H1 (cell line): ENCODE measurements around the gene PPP2R2C. TPM values are rescaled to one million over a fixed set of nuclear protein-coding genes. Genes with fewer than 3 reads are reported as not detected.

ENCODE experiments used
- CTCF ChIA-PET: fragments of 300-600 bp; sonication (Branson Sonifier 250); formaldehyde crosslinking; loops from one replicate; lab custom pipeline; 2021; ENCODE audit not compliant: partially characterized antibody; lab: Charles Lee
- POLR2A ChIA-PET: fragments of 300-600 bp; sonication (Branson Sonifier 250); formaldehyde crosslinking; loops from one replicate; lab custom pipeline; 2021; ENCODE audit warnings: inconsistent platforms; ENCODE audit not compliant: partially characterized antibody; lab: Charles Lee
- DNase-seq, 2 experiments: peaks; one replicate each; pipeline versions ENCODE4 v3.0.0 to v3.0.0-alpha.2; 2010 to 2022; ENCODE audit warnings: low spot score in 2 of 2, low read depth in 1 of 2, mixed read lengths in 1 of 2
- FAIRE-seq: peaks from 2 replicates; lab custom pipeline; 2011; peaks lifted over from hg19 to GRCh38; lab: Jason Lieb, UNC
- H2AFZ ChIP-seq: 2 replicates; pipeline ENCODE4 v1.8.1; 2012; ENCODE audit warnings: low read length, inconsistent platforms
- H2AK5ac ChIP-seq: 2 replicates; pipeline ENCODE4 v1.6.1; 2013; ENCODE audit warnings: low read depth, low read length
- H2BK120ac ChIP-seq: replicated peaks from 2 replicates; pipeline ENCODE3; 2013; ENCODE audit warnings: low read depth, low read length, inconsistent platforms
- H2BK12ac ChIP-seq: 2 replicates; pipeline ENCODE4 v1.6.1; 2013; ENCODE audit warnings: low read depth, low read length
- H2BK15ac ChIP-seq: 2 replicates; pipeline ENCODE4 v1.6.1; 2013; ENCODE audit warnings: low read length
- H2BK20ac ChIP-seq: 2 replicates; pipeline ENCODE4 v1.6.1; 2013; ENCODE audit warnings: low read length
- H2BK5ac ChIP-seq: 2 replicates; pipeline ENCODE4 v1.6.1; 2013; ENCODE audit warnings: low read depth, low read length
- H3K14ac ChIP-seq: 2 replicates; pipeline ENCODE4 v1.6.1; 2013; ENCODE audit warnings: inconsistent platforms; ENCODE audit not compliant: insufficient read length
- H3K18ac ChIP-seq: 2 replicates; pipeline ENCODE4 v1.6.1; 2013; ENCODE audit warnings: low read length; ENCODE audit errors: extremely low read depth
- H3K23ac ChIP-seq: 2 replicates; pipeline ENCODE4 v1.6.1; 2013; ENCODE audit warnings: inconsistent platforms; ENCODE audit not compliant: insufficient read length
- H3K23me2 ChIP-seq: 2 replicates; pipeline ENCODE4 v1.6.1; 2013; ENCODE audit warnings: low read depth, low read length
- H3K27ac ChIP-seq: 2 replicates; pipeline ENCODE4 v1.6.1; 2011; ENCODE audit warnings: low read depth, low read length, inconsistent platforms
- H3K27me3 ChIP-seq, 4 experiments: replicated peaks in 1 of 4; 1 replicate in 1 of 4; 2 replicates in 3 of 4; pipeline versions ENCODE4 v1.6.1 to v1.8.1; 2011 to 2013; ENCODE audit warnings: low read length in 3 of 4, mild to moderate bottlenecking in 3 of 4, inconsistent platforms in 2 of 4, mixed read lengths in 2 of 4, moderate library complexity in 1 of 4; ENCODE audit not compliant: control insufficient read depth in 3 of 4, insufficient read depth in 3 of 4; ENCODE audit errors: extremely low read depth in 1 of 4
- H3K36me3 ChIP-seq, 4 experiments: 2 replicates each; pipeline versions ENCODE4 v1.6.1 to v1.8.1; 2011 to 2013; ENCODE audit warnings: mild to moderate bottlenecking in 4 of 4, low read length in 3 of 4, moderate library complexity in 2 of 4, control low read depth in 1 of 4, inconsistent platforms in 1 of 4; ENCODE audit not compliant: insufficient read depth in 4 of 4, control insufficient read depth in 2 of 4
- H3K4ac ChIP-seq: replicated peaks from 2 replicates; pipeline ENCODE3; 2013; ENCODE audit warnings: low read length, low read depth, mixed read lengths, inconsistent platforms; ENCODE audit not compliant: insufficient read length
- H3K4me1 ChIP-seq, 4 experiments: replicated peaks in 1 of 4; 1 replicate in 1 of 4; 2 replicates in 3 of 4; pipeline versions ENCODE4 v1.6.1 to v1.8.1; 2011 to 2013; ENCODE audit warnings: low read length in 3 of 4, inconsistent platforms in 2 of 4, mixed read lengths in 1 of 4; ENCODE audit not compliant: insufficient read depth in 4 of 4, control insufficient read depth in 3 of 4
- H3K4me2 ChIP-seq, 2 experiments: 2 replicates each; pipeline versions ENCODE4 v1.6.1 to v1.8.1; 2011 to 2013; ENCODE audit warnings: low read depth in 2 of 2, low read length in 2 of 2, control low read depth in 1 of 2, inconsistent platforms in 1 of 2, mild to moderate bottlenecking in 1 of 2; ENCODE audit not compliant: insufficient read depth in 1 of 2
- H3K4me3 ChIP-seq, 4 experiments: fragments of 200-600, 300-600 bp in 1 of 4; sonication (generic), shearing (Covaris generic), sonication (Bioruptor Twin) in 1 of 4; 2 replicates each; pipeline versions ENCODE4 v1.5.1 to v1.8.1; 2011 to 2016; ENCODE audit warnings: low read length in 4 of 4, low read depth in 3 of 4, control low read depth in 2 of 4, inconsistent platforms in 2 of 4, mild to moderate bottlenecking in 2 of 4, mixed read lengths in 1 of 4, moderate library complexity in 1 of 4; ENCODE audit not compliant: insufficient read depth in 2 of 4; ENCODE audit errors: extremely low read depth in 1 of 4
- H3K56ac ChIP-seq: replicated peaks from 2 replicates; pipeline ENCODE3; 2013; ENCODE audit warnings: low read depth, mild to moderate bottlenecking, mixed read lengths, low read length, inconsistent platforms; ENCODE audit not compliant: insufficient read length
- H3K79me1 ChIP-seq: 2 replicates; pipeline ENCODE4 v1.6.1; 2013; ENCODE audit warnings: low read depth, low read length, control low read depth
- H3K79me2 ChIP-seq, 2 experiments: 2 replicates each; pipeline versions ENCODE4 v1.6.1 to v1.8.1; 2012 to 2013; ENCODE audit warnings: low read length in 2 of 2, mild to moderate bottlenecking in 2 of 2, inconsistent platforms in 1 of 2; ENCODE audit not compliant: insufficient read depth in 2 of 2, control insufficient read depth in 1 of 2
- H3K9ac ChIP-seq, 4 experiments: replicated peaks in 1 of 4; 1 replicate in 1 of 4; 2 replicates in 3 of 4; pipeline versions ENCODE4 v1.6.1 to v1.8.1; 2011 to 2013; ENCODE audit warnings: low read depth in 3 of 4, low read length in 3 of 4, control low read depth in 2 of 4, mild to moderate bottlenecking in 2 of 4, moderate library complexity in 2 of 4, inconsistent platforms in 1 of 4; ENCODE audit errors: extremely low read depth in 1 of 4
- H3K9me3 ChIP-seq, 2 experiments: 2 replicates each; pipeline versions ENCODE4 v1.6.1 to v1.8.1; 2012 to 2013; ENCODE audit warnings: mild to moderate bottlenecking in 2 of 2, moderate library complexity in 2 of 2, control low read depth in 1 of 2, inconsistent platforms in 1 of 2, low read depth in 1 of 2, low read length in 1 of 2, mixed read lengths in 1 of 2; ENCODE audit not compliant: insufficient read depth in 2 of 2
- H4K20me1 ChIP-seq, 2 experiments: replicated peaks in 1 of 2; 2 replicates each; pipeline versions ENCODE3 to v1.8.1; 2011 to 2013; ENCODE audit warnings: inconsistent platforms in 2 of 2, low read length in 2 of 2, mild to moderate bottlenecking in 1 of 2; ENCODE audit not compliant: insufficient read depth in 2 of 2, control insufficient read depth in 1 of 2
- H4K5ac ChIP-seq: 2 replicates; pipeline ENCODE4 v1.6.1; 2013; ENCODE audit warnings: low read length, low read depth, mixed read lengths, inconsistent platforms; ENCODE audit not compliant: insufficient read length
- H4K8ac ChIP-seq: 2 replicates; pipeline ENCODE4 v1.8.0; 2013; ENCODE audit warnings: mild to moderate bottlenecking, moderate library complexity, low read length, inconsistent platforms; ENCODE audit not compliant: insufficient read depth; ENCODE audit errors: extremely low read depth
- H4K91ac ChIP-seq: replicated peaks from 2 replicates; pipeline ENCODE3; 2013; ENCODE audit warnings: low read length, mixed read lengths, inconsistent platforms; ENCODE audit not compliant: insufficient read length
- BACH1 ChIP-seq: IDR thresholded peaks from 2 replicates; pipeline ENCODE4 v1.6.1; 2012; ENCODE audit warnings: low read length, improper control_type of control experiment
- CBX5 ChIP-seq: fragments of 300-800, 300-1000 bp; sonication (generic); IDR thresholded peaks from 2 replicates; pipeline ENCODE4 v1.7.1; 2016; ENCODE audit warnings: antibody characterized with exemption, low read length, low read depth
- EGR1 ChIP-seq: IDR thresholded peaks from 2 replicates; pipeline ENCODE4 v1.6.1; 2011; ENCODE audit warnings: low read depth, low read length, borderline replicate concordance
- GTF2F1 ChIP-seq: IDR thresholded peaks from 2 replicates; pipeline ENCODE4 v1.6.1; 2012; ENCODE audit warnings: low read depth, low read length, improper control_type of control experiment, borderline replicate concordance
- PHF8 ChIP-seq: fragments of 200-600 bp; sonication (generic); conservative IDR thresholded peaks from 2 replicates; pipeline ENCODE4 v1.7.1; 2012; ENCODE audit warnings: low read depth, mild to moderate bottlenecking, inconsistent platforms, low read length, moderate library complexity
- POLR2A ChIP-seq, 2 experiments: IDR thresholded peaks; 1 replicate in 1 of 2; 2 replicates in 1 of 2; pipeline ENCODE4 v1.6.1; 2011; ENCODE audit warnings: low read depth in 2 of 2, low read length in 2 of 2, mild to moderate bottlenecking in 2 of 2; ENCODE audit errors: control extremely low read depth in 1 of 2
- RNF2 ChIP-seq: fragments of 200-900, 300-1000 bp; sonication (generic); IDR thresholded peaks from 2 replicates; pipeline ENCODE4 v1.7.1; 2016; ENCODE audit warnings: borderline replicate concordance, low read depth, mild to moderate bottlenecking, antibody characterized with exemption, low read length; ENCODE audit not compliant: poor library complexity, severe bottlenecking; ENCODE audit errors: missing control alignments
- SAP30 ChIP-seq: fragments of 300-600 bp; sonication (generic); IDR thresholded peaks from 2 replicates; pipeline ENCODE4 v1.7.1; 2012; ENCODE audit warnings: low read length, moderate library complexity, mild to moderate bottlenecking, inconsistent platforms; ENCODE audit not compliant: insufficient read depth, insufficient replicate concordance
- SP2 ChIP-seq: IDR thresholded peaks from 2 replicates; pipeline ENCODE4 v1.6.1; 2012; ENCODE audit warnings: mild to moderate bottlenecking, low read length, inconsistent platforms
- TAF1 ChIP-seq: IDR thresholded peaks from 2 replicates; pipeline ENCODE4 v1.6.1; 2011; ENCODE audit warnings: mild to moderate bottlenecking, low read depth, low read length
- TEAD4 ChIP-seq: IDR thresholded peaks from 2 replicates; pipeline ENCODE4 v1.6.1; 2012; ENCODE audit warnings: low read depth, low read length, inconsistent platforms, mixed read lengths
- WGBS, 2 experiments: shearing (Covaris generic) in 1 of 2; methylation state at CpG; one replicate each; pipeline versions ENCODE4 v1.1.6 to v1.1.7; 2013 to 2015; ENCODE audit warnings: low lambda C conversion rate in 2 of 2, mixed read lengths in 2 of 2, inconsistent platforms in 1 of 2, low coverage in 1 of 2, missing lambda C conversion rate in 1 of 2; ENCODE audit not compliant: insufficient replicate concordance in 2 of 2, insufficient coverage in 1 of 2, insufficient read length in 1 of 2; ENCODE audit errors: extremely low coverage in 1 of 2, missing lambda C conversion rate in 1 of 2; 5-methylcytosine and 5-hydroxymethylcytosine counted together
- polyA plus RNA-seq, 7 experiments: library from polyadenylated mRNA; depleted of rRNA in 3 of 7; stranded (reverse) in 5 of 7; unstranded in 2 of 7; fragments of >200 nt in 5 of 7; fragments of 200-250 nt in 2 of 7; gene quantifications; 1 replicate in 5 of 7; 2 replicates in 1 of 7; 4 replicates in 1 of 7; pipeline versions ENCODE4 v1.2.1 to v1.2.3, GENCODE V29; 2011 to 2013; ENCODE audit warnings: missing spikeins in 2 of 7, mixed read lengths in 2 of 7
- total RNA-seq: library from RNA; stranded (reverse); fragmentation: NEBNext Ultra II Directional; extraction: Animal tissue kit (Norgen Biotek cat#: 25700); gene quantifications from 2 replicates; pipeline ENCODE4 v1.2.1, GENCODE V29; 2021

Gene PPP2R2C
- total and polyA plus RNA-seq, 2 of the 8 experiments (the other 6 are each of a cell fraction or from before 2014, with no cell fraction given): 6.4 TPM

- Histone ChIP-seq H3K18ac (no peak overlapping the region), H3K23ac (no peak overlapping the region), H3K79me1 (no peaks in the 10 kb centered on the region), H3K36me3 (no peaks in the 10 kb centered on the region), H4K5ac (no peak overlapping the region), H3K9me3 (no peaks in the 10 kb centered on the region), H2AFZ (no peak overlapping the region), H3K79me2 (no peaks in the 10 kb centered on the region), H2BK120ac (no peak overlapping the region), H3K27me3 (no peaks in the 10 kb centered on the region), H2BK5ac (no peak overlapping the region), H3K14ac (no peak overlapping the region), H3K56ac (no peak overlapping the region), H2BK15ac (no peak overlapping the region), H3K9ac (no peak overlapping the region), H3K27ac (no peak overlapping the region), H4K91ac (no peak overlapping the region), H2AK5ac (no peak overlapping the region), H2BK12ac (no peak overlapping the region), H3K4me2 (no peak overlapping the region), H4K20me1 (peaks cover 0 to 5% of the 10 kb centered on the region in 2 experiments), H2BK20ac (no peak overlapping the region), H3K4me1 (peaks cover 0 to 10% (median 1%) of the 10 kb centered on the region in 4 experiments; a peak in 2 of 7 replicates), H3K4ac (no peak overlapping the region), H3K4me3 (no peak overlapping the region), H3K23me2 (no peaks in the 10 kb centered on the region; the same call in 1 of the 2 replicates), H4K8ac (peak overlapping the region; percentile 7; the same call in 1 of the 2 replicates)
- DNase-seq (no peak), FAIRE-seq (no peak)
- ChIA-PET POLR2A (no interaction called here), CTCF (interaction anchor here (0.8 to 8.1 kb wide), 5 partner anchors 46 to 133 kb away, joined by 3 to 46 read pairs (median 4); no protein-coding TSS in a partner anchor)
- whole genome bisulfite sequencing, 2 experiments: 82% methylated on average over 24 of the region's 25 CpGs; no CpG with 5 or more reads in 1 of the 2 experiments
- TF ChIP-seq SP2 (no peak), TAF1 (no peak), GTF2F1 (no peak), BACH1 (no peak), RNF2 (no peak), POLR2A (IDR thresholded peaks at IDR 0.05; ENCODE audit: control extremely low read depth in 1 of 2, low read depth in 2 of 2, low read length in 2 of 2) (no peak), EGR1 (no peak), PHF8 (no peak), SAP30 (no peak), CBX5 (no peak), TEAD4 (no peak)
These were observed 94.6 kb downstream of the PPP2R2C start for GRCh38 chr4:6377626-6378492.
